Measurements from ENCODE around the gene METTL4. TPM values are rescaled to one million over a fixed set of nuclear protein-coding genes. Genes with fewer than 3 reads are reported as not detected.

METTL4 gene
- polyA plus RNA-seq, 1 donor from 2014 or later, result 11.6 TPM

DNA sequence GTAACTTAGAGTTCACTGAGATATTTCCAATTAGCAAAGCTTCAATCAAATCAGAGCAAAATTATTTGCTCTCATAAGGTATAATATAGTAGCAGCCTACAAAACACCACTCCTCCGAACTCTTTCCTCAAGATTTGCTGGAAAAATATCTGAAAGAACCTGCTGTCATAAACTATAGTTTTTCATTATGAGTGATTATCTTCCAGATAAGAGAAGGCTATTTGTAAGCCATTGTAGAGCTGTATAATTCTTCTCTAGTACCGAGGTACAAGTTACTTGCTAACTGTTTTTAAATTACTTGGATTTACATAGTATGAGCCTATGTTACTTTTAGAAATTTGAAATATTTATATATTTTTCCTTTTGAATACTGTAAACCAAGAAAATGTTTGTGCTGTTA is 2.1 kb upstream of the METTL4 start:
- peak overlapping the region in 3 of 4 donors; percentile 42 to 100 (median 99) for H3K4me3 Mint-ChIP-seq
- peaks cover 3% of the 10 kb centered on the region for H3K36me3 Mint-ChIP-seq
- peak overlapping the region in 1 of 3 donors; percentile 97 for H3K27ac Mint-ChIP-seq
- no peaks in the 10 kb centered on the region for H3K27me3 Mint-ChIP-seq
- H3K4me1 Mint-ChIP-seq, result peaks cover 32 to 62% (median 37%) of the 10 kb centered on the region in 3 donors
- H3K9me3 Mint-ChIP-seq, result no peaks in the 10 kb centered on the region

DNA sequence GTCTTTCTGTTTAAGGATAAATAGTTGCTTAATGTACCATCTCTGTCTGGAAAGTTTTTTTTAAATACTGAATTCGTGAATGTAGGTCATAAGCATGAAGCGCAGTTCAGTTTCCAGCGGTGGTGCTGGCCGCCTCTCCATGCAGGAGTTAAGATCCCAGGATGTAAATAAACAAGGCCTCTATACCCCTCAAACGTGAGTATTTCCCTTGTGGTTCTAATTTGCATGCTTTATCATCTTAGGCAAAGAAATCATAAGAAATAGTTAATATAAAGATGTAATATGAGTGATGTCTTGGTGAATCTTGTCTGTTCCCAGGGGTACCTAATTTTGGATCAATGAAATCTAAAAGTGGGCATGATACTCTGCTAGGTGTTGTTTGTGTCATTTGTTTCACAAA is 1.6 kb upstream of the METTL4 start:
- no peaks in the 10 kb centered on the region for H3K9me3 Mint-ChIP-seq
- H3K4me3 Mint-ChIP-seq, result peak overlapping the region; percentile 9 to 100 (median 70)
- peaks cover 3% of the 10 kb centered on the region for H3K36me3 Mint-ChIP-seq
- H3K4me1 Mint-ChIP-seq, result peaks cover 31 to 60% (median 35%) of the 10 kb centered on the region in 3 donors
- no peaks in the 10 kb centered on the region for H3K27me3 Mint-ChIP-seq
- peak overlapping the region in 1 of 3 donors; percentile 97 for H3K27ac Mint-ChIP-seq

DNA sequence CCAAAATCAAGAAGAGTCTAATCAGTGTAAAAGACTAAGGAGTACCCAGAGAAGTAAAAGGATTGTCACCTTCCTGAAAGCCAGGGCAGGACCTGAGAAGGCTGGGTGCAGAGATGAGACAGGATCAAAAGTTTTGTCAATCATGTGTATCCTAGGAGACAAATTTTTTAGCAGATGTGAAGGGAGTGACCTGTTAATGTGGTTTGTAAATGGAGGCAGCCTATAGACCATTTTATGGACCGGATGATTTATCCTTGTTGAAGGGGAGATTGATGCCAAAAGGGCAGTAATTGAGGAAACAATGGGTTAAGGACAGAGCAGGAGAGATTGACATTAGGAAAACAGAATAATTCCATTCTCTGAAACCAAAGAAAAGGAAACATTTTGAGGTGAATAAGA is 865 bp upstream of the METTL4 start:
- peak overlapping the region; percentile 33 to 99 (median 97) for H3K27ac Mint-ChIP-seq
- H3K36me3 Mint-ChIP-seq, result peaks cover 3% of the 10 kb centered on the region
- no peaks in the 10 kb centered on the region for H3K9me3 Mint-ChIP-seq
- peaks cover 33 to 58% (median 35%) of the 10 kb centered on the region in 3 donors for H3K4me1 Mint-ChIP-seq
- H3K27me3 Mint-ChIP-seq, result no peaks in the 10 kb centered on the region
- H3K4me3 Mint-ChIP-seq, result peak overlapping the region; percentile 98 to 100 (median 99)

DNA sequence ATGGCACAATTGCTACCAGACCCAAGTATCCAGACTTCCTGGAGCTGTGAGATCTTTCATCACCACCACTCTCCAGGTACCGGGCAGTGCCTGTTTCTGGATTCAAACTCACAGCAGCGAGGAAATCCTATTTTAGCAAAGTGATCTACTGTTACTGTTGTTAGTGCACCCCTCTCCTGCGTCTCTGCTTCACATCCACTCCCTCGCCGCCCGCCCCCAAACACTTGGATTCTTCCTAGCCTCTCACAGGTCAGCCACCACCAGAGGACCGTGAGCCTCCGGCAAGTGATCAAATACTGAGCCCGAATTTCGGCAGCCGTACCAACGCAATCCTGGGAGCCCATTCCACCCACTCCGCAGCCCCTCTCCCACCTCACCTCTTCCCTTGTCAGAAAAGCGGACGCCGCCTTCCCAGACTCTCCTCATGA is 519 bp downstream of the METTL4 start:
- Mint-ChIP-seq H3K9me3 (no peaks in the 10 kb centered on the region), H3K36me3 (peaks cover 3% of the 10 kb centered on the region), H3K27ac (peak overlapping the region; percentile 97 to 99 (median 98)), H3K27me3 (no peaks in the 10 kb centered on the region), H3K4me3 (peak overlapping the region; percentile 98 to 100 (median 99)), H3K4me1 (peaks cover 34 to 54% (median 36%) of the 10 kb centered on the region in 3 donors)

DNA sequence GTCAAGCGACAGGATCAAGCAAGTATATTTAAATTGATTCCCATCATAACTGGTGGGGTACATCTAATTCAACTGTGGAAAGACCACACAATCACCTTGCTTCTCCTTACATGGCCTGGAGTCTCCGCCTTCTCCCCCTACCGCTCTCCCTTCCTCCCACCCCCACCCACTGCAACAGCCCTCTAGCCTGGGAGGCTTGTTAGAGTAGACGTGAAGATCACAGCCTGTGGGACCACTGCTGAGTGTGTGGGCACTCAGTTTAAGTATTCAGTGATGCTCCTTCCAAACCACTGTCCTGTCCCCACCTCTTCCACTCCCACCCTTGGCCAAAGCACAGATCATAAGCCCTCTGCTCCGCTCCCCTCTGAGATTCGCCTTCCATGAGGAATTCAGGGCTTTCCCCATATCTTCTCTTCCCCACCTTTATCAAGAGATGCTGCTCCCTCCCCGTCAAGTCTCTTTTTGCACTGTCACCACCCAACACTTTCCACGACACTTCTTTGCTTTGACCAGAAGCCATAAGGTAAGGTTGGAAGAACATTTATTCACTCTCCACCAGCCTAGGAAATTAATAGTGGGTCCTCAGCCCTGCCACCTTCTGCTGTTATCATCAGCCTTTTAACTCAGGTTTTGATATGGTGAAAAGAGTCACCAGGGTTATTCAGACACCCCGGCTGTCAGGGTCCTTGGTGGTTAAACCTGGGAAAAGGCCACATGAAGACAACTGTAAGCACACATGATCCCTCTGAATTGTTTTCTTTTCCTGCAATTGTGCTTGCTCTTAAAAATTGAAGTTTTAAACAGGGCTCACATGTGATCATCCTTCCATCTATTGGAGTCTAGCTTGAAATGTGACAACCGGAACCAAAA is 1.7 kb downstream of the METTL4 start:
- H3K4me3 Mint-ChIP-seq, result peak overlapping the region; percentile 52 to 99 (median 98)
- H3K36me3 Mint-ChIP-seq, result peaks cover 3% of the 10 kb centered on the region
- H3K27me3 Mint-ChIP-seq, result no peaks in the 10 kb centered on the region
- peaks cover 0 to 2% (median 0%) of the 10 kb centered on the region in 3 donors for H3K9me3 Mint-ChIP-seq
- peaks cover 37 to 62% (median 38%) of the 10 kb centered on the region in 3 donors for H3K4me1 Mint-ChIP-seq
- H3K27ac Mint-ChIP-seq, result peak overlapping the region in 2 of 3 donors; percentile 41 to 97

DNA sequence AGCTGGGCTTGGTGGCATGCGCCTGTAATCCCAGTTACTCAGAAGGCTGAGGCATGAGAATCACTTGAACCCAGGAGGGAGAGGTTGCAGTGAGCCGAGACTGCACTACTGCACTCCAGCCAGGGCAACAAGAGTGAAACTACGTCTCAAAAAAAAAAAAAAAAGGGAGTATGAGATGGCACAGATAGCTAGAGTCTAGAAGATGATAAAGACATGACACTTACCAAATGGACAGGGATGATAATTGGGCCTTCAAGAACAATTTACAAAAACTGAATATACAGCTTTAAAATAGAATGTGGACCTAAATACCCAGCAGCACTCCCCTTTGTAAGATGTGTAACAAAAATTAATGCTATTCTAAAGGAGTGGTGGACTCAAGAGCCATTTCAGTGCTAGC is 2.7 kb downstream of the METTL4 start:
- H3K27ac Mint-ChIP-seq, result peak overlapping the region in 1 of 3 donors; percentile 97

DNA sequence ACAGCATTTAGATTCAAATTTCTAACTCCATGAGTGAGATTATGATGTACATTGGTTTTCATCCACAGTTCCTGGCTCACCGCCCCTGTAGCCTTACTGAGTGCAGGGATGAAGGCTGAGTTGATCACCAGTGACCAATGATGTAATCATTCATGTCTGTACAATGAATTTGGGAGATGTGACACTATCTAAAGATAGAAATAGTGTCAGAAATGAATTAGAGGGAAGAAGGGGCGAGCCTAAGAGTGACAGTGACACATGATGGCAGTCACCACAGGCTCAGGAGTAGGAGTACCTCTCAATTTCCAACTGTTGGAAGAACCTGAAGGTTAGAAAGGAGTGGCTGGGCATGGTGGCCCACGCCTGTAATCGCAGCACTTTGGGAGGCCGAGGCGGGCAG is 3.2 kb downstream of the METTL4 start:
- H3K4me3 Mint-ChIP-seq, result peak overlapping the region in 2 of 4 donors; percentile 53 to 99
- H3K27me3 Mint-ChIP-seq, result no peaks in the 10 kb centered on the region
- H3K4me1 Mint-ChIP-seq, result peaks cover 35 to 55% (median 35%) of the 10 kb centered on the region in 3 donors
- H3K9me3 Mint-ChIP-seq, result peaks cover 0 to 2% (median 0%) of the 10 kb centered on the region in 3 donors
- H3K36me3 Mint-ChIP-seq, result peaks cover 3% of the 10 kb centered on the region
- H3K27ac Mint-ChIP-seq, result peak overlapping the region in 2 of 3 donors; percentile 61 to 67

More for the DNA sequence above, 2.7 kb downstream of the METTL4 start:
- peaks cover 35 to 58% (median 35%) of the 10 kb centered on the region in 3 donors for H3K4me1 Mint-ChIP-seq
- peaks cover 3% of the 10 kb centered on the region for H3K36me3 Mint-ChIP-seq
- peak overlapping the region in 2 of 4 donors; percentile 53 to 99 for H3K4me3 Mint-ChIP-seq
- no peaks in the 10 kb centered on the region for H3K27me3 Mint-ChIP-seq
- H3K9me3 Mint-ChIP-seq, result peaks cover 0 to 2% (median 0%) of the 10 kb centered on the region in 3 donors

DNA sequence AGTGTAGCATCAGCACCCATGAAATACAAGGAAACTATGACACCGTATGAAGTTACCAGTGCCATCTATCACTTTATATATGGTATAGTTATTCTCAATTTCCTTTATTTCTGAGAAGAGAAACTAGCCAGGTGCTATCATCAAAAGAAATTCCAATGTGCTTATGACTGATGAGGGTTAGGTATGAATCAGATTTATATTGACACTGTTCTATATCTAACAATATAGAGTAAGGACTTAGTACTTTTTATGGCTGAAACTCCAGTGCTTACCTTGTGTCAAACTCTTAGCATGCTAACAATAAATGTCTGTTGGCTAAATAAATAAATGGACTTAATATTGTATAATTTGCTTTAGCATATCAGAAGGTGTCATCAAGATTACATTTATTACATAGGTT is 6.9 kb downstream of the METTL4 start:
- H3K27ac Mint-ChIP-seq, result no peak overlapping the region

DNA sequence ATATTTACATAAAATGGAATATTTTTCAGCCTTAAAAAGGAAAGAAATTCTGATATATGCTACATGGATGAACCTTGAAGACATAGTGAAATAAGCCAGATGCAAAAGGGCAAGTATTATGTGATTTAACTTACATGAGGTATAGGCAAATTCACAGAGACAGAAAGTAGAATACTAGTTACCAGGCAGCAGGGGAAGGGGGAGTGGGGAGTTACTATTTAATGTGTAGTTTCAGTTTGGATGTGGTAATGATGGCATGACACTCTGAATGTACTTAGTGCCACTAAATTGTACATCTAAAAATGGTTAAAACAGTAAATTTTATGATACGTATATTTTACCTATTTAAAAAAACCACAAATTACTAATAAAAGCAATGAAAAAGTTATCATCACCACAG is 12.1 kb downstream of the METTL4 start:
- Mint-ChIP-seq H3K9me3 (no peaks in the 10 kb centered on the region), H3K4me1 (peaks cover 0 to 5% (median 2%) of the 10 kb centered on the region in 3 donors), H3K36me3 (peaks cover 6% of the 10 kb centered on the region), H3K4me3 (no peak overlapping the region), H3K27me3 (no peaks in the 10 kb centered on the region), H3K27ac (peak overlapping the region in 1 of 3 donors; percentile 60)

More for the DNA sequence above, 6.9 kb downstream of the METTL4 start:
- peaks cover 0 to 2% (median 0%) of the 10 kb centered on the region in 3 donors for H3K9me3 Mint-ChIP-seq
- H3K4me1 Mint-ChIP-seq, result peaks cover 15 to 21% (median 19%) of the 10 kb centered on the region in 3 donors
- no peak overlapping the region for H3K4me3 Mint-ChIP-seq
- H3K36me3 Mint-ChIP-seq, result peaks cover 6% of the 10 kb centered on the region
- no peaks in the 10 kb centered on the region for H3K27me3 Mint-ChIP-seq

DNA sequence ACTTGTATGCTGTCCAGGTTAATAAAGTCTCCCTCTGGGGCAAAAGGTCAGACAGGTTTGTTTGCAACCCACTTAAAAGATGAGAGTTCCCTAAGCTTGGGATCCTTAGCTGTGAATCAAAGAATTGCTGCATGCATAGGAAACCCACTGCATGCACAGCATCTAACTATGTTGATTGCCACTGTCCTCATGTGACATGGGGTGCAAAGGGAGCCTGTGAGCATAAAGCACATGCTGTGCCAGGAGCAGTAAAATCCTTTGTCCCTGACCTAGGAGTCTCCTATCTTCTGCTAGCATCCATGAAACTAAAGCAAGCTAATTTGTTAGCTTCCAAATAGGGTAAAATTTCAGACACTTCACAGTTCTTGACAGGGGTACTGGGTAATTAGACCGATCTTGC is 13.8 kb downstream of the METTL4 start:
- Mint-ChIP-seq H3K4me1 (peaks cover 0 to 5% (median 2%) of the 10 kb centered on the region in 3 donors), H3K4me3 (no peak overlapping the region), H3K27ac (no peak overlapping the region), H3K9me3 (no peaks in the 10 kb centered on the region), H3K27me3 (no peaks in the 10 kb centered on the region), H3K36me3 (peaks cover 1% of the 10 kb centered on the region)

DNA sequence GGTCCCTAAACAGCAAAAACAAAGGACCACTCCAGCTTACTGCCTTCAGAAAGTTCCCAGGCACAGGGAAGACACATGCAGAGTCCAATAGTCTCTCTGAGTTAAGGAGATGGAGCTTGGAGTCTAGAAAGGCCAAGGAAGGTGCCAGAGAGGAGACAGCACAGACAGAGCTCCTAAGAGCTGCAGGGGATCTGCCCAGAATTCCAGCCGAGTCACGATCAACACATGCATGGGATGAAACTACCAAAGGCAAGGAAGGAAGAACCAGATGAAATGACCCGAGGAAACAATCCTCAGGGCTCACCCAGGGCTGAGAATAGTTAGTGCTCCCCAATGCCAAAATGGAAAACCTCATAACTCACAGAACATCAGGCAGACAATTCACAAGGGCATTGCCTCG is 15.4 kb downstream of the METTL4 start:
- H3K9me3 Mint-ChIP-seq, result no peaks in the 10 kb centered on the region
- H3K4me3 Mint-ChIP-seq, result no peak overlapping the region
- no peaks in the 10 kb centered on the region for H3K36me3 Mint-ChIP-seq
- no peaks in the 10 kb centered on the region for H3K27me3 Mint-ChIP-seq
- H3K4me1 Mint-ChIP-seq, result peaks cover 0 to 5% (median 4%) of the 10 kb centered on the region in 3 donors
- peak overlapping the region in 1 of 3 donors; percentile 33 for H3K27ac Mint-ChIP-seq

DNA sequence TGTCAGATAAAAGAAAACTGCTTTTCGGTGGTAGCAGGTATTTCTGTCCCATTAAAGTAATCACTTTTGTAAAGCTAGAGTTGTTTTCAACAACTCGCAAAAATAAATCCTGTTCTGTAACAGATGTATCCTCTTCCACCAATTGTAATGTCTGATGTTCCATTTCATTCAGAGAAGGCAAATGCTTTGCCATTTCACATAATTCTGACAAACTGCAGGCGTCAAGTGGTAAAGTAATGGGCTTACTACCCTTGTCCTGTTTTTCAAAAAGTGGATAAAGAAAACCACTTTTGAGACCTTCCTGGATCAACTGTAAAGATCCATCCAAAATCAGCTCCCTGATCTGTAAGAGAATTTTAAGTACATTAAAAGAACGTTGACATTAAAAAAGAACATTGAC is 16.6 kb downstream of the METTL4 start:
- no peak overlapping the region for H3K27ac Mint-ChIP-seq
- H3K36me3 Mint-ChIP-seq, result peaks cover 3% of the 10 kb centered on the region
- H3K4me1 Mint-ChIP-seq, result peaks cover 0 to 5% (median 4%) of the 10 kb centered on the region in 3 donors
- no peaks in the 10 kb centered on the region for H3K9me3 Mint-ChIP-seq
- no peaks in the 10 kb centered on the region for H3K27me3 Mint-ChIP-seq
- H3K4me3 Mint-ChIP-seq, result no peak overlapping the region

DNA sequence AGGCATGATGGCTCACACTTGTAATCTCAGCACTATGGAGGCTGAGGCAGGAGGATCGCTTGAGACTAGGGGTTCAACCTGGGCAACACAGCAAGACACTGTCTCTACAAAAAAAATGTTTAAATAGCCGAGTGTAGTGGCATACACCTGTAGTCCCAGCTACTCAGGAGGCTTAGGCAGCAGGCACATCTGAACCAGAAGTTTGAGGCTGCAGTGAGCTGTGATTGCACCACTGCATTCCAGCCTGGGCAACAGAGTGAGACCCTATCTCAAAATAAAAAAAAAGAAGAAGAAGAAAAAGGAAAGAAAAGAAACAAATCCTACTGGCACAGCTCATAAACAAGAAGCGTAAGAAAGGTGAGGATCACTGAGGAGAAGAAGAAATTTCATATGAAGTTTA is 19.9 kb downstream of the METTL4 start:
- H3K27me3 Mint-ChIP-seq, result no peaks in the 10 kb centered on the region
- no peak overlapping the region for H3K4me3 Mint-ChIP-seq
- H3K4me1 Mint-ChIP-seq, result peaks cover 11 to 20% (median 13%) of the 10 kb centered on the region in 3 donors
- H3K36me3 Mint-ChIP-seq, result peaks cover 10% of the 10 kb centered on the region
- no peak overlapping the region for H3K27ac Mint-ChIP-seq
- H3K9me3 Mint-ChIP-seq, result no peaks in the 10 kb centered on the region

DNA sequence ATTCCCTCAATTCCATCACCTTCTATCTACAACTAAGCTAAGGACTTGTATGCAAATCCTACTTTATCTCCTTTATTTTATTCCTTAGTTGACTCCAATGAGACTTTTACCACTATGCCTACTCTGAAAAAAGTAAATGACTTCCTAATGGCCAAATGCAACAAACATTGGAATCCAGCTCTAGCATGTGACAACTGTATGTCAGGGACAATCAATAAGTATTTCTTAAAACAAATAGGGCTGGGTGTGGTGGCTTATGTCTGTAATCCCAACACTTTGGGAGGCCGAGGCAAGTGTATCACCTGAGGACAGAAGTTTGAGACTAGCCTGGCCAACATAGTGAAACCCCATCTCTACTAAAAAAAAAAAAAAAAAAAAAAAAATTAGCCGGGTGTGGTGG is 21.8 kb downstream of the METTL4 start:
- H3K9me3 Mint-ChIP-seq, result no peaks in the 10 kb centered on the region
- peak overlapping the region in 1 of 4 donors; percentile 17 for H3K4me3 Mint-ChIP-seq
- H3K36me3 Mint-ChIP-seq, result peaks cover 10% of the 10 kb centered on the region
- peaks cover 11 to 20% (median 12%) of the 10 kb centered on the region in 3 donors for H3K4me1 Mint-ChIP-seq
- H3K27me3 Mint-ChIP-seq, result no peaks in the 10 kb centered on the region
- peak overlapping the region in 1 of 3 donors; percentile 91 for H3K27ac Mint-ChIP-seq

DNA sequence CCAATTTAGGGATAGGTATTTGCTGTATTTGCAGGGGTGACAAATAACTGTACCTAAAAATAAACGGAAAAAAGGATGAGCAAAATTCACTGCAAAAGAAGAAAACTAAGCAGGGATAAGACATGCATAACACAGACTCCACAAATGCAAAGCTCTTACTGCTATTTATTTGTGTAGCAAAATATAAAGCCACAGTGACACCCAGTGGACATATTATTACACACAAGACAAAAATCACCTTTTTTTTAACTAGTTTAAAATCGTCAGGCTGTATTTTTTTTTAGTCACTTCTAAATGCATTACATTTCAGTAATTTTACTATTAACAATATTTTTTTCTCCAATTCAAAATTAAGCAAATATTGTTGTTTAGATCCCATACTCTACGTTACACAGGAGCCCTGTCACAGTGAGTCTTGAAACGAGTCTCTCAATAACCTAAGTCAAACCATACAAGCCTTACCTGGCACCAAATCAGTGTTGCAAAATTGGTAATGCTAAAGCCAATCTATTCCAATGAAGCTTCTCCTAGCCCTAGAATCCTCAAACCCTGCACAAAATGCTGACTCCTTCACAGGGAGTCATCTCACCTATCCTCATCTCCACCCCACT is 23.7 kb downstream of the METTL4 start:
- Mint-ChIP-seq H3K4me1 (peaks cover 18 to 20% (median 18%) of the 10 kb centered on the region in 3 donors), H3K4me3 (no peak overlapping the region), H3K27ac (no peak overlapping the region), H3K9me3 (no peaks in the 10 kb centered on the region), H3K27me3 (no peaks in the 10 kb centered on the region), H3K36me3 (peaks cover 10% of the 10 kb centered on the region)

Data from IgD-negative memory B cell (primary cell).